Smooth muscle cell (in vitro differentiated cells): Measurements from ENCODE around the gene INSC. TPM values are rescaled to one million over a fixed set of nuclear protein-coding genes. Genes with fewer than 3 reads are reported as not detected.

Experiments
- DNase-seq: peaks from one replicate; lab custom pipeline; 2025; ENCODE audit not compliant: unreplicated experiment; lab: John Stamatoyannopoulos, UW
- H2AFZ ChIP-seq: fragments of 200-600 bp; sonication (generic); 2 replicates; pipeline ENCODE4 v1.6.0; 2016; ENCODE audit warnings: antibody characterized with exemption, low read depth, mild to moderate bottlenecking
- H3F3A ChIP-seq: fragments of 200-600 bp; sonication (generic); 2 replicates; pipeline ENCODE4 v1.6.0; 2017; ENCODE audit warnings: antibody characterized with exemption, low read depth
- H3K27ac ChIP-seq: fragments of 200-600 bp; sonication (generic); 2 replicates; pipeline ENCODE4 v1.5.1; 2016; ENCODE audit warnings: low read depth, mild to moderate bottlenecking
- H3K27me3 ChIP-seq: fragments of 200-600 bp; sonication (generic); 2 replicates; pipeline ENCODE4 v1.6.1; 2016; ENCODE audit warnings: low read depth, mild to moderate bottlenecking
- H3K36me3 ChIP-seq: fragments of 200-600 bp; sonication (generic); 2 replicates; pipeline ENCODE4 v1.5.1; 2016; ENCODE audit warnings: low read depth
- H3K4me1 ChIP-seq: fragments of 200-600 bp; sonication (generic); 2 replicates; pipeline ENCODE4 v1.5.1; 2016; ENCODE audit warnings: low read depth
- H3K4me2 ChIP-seq: fragments of 200-600 bp; sonication (generic); 2 replicates; pipeline ENCODE4 v1.6.0; 2016; ENCODE audit warnings: mild to moderate bottlenecking
- H3K4me3 ChIP-seq: fragments of 200-600 bp; sonication (generic); 2 replicates; pipeline ENCODE4 v1.5.1; 2016; ENCODE audit warnings: mild to moderate bottlenecking
- H3K79me2 ChIP-seq: fragments of 200-600 bp; sonication (generic); 2 replicates; pipeline ENCODE4 v1.6.0; 2016; ENCODE audit warnings: low read depth, mild to moderate bottlenecking
- H3K9ac ChIP-seq: fragments of 200-600 bp; sonication (generic); 2 replicates; pipeline ENCODE4 v1.6.0; 2016; ENCODE audit warnings: low read depth
- H3K9me3 ChIP-seq: fragments of 200-600 bp; sonication (generic); replicated peaks from 2 replicates; pipeline ENCODE4 v1.5.1; 2016; ENCODE audit warnings: low read depth
- H4K20me1 ChIP-seq: fragments of 200-600 bp; sonication (generic); 2 replicates; pipeline ENCODE4 v1.6.0; 2016; ENCODE audit warnings: low read depth
- WGBS: methylation state at CpG from one replicate; pipeline ENCODE4 v1.1.7; 2016; ENCODE audit warnings: low lambda C conversion rate; 5-methylcytosine and 5-hydroxymethylcytosine counted together
- polyA plus RNA-seq: library from polyadenylated mRNA; unstranded; fragments of >200 nt; fragmentation: Nextera tagmentation; extraction: Ambion mirVana; gene quantifications from 2 replicates; pipeline ENCODE4 v1.2.1, GENCODE V29; 2016
- total RNA-seq: library from RNA; depleted of rRNA; stranded (reverse); fragments of >200 nt; gene quantifications from 2 replicates; pipeline ENCODE4 v1.2.3, GENCODE V29; 2014
- TF ChIP-seq, protein P1 (sequence below): fragments of 200-600 bp; sonication (generic); IDR thresholded peaks from 2 replicates; pipeline ENCODE4 v1.5.1; 2017; ENCODE audit warnings: borderline replicate concordance, mild to moderate bottlenecking, antibody characterized with exemption; ENCODE audit not compliant: insufficient read depth, poor library complexity, severe bottlenecking

INSC gene
- total and polyA plus RNA-seq, 2 experiments from 2014 or later: not detected

DNA sequence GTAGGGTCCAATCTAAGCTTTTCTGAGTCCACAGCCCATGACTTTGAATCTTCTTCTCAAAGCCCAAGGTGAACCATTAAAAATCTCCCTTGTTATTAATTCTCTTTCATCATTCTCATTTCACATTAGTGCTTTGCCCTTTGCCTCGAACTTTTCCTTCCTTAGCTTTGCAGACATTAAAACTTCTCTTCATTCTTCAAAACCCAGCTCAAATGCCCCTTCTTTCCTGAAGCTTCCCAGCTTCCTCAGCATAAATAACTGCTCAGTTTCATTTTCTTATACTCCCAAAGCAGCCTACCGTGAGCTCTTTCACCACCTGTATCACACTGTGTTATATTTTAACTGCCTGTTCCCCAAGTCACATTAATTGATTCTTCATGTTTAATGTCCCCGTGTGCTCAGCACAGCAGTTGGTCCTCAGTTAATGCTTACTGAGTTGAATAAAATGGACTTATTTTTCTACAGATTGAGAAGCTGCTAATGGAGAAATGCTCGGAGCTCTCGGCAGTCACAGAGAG, 62.0 kb downstream of the INSC start:
- 83% methylated on average over 5 of the region's 5 CpGs for WGBS
- H4K20me1 ChIP-seq: no peaks in the 10 kb centered on the region

DNA sequence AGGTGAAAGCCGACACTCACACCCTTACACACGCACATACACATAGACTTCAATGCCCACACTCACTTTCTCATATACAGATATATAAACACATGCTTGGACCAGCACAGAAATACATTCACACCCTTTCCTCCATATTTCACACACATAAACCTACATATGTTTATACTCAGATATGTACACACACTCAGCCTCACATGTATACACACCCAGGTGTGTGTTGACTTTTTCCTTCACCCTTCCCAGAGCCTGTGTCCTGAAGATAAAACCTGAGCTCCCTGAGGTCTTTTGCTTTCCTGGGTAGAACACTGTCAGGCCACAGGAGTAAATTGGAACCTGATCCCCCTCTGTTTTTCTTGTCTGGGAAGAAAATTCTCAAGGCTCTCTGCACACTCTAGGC, 62.8 kb downstream of the INSC start:
- no peak overlapping the region for H3K4me3 ChIP-seq

More for the DNA sequence above, 62.0 kb downstream of the INSC start:
- Histone ChIP-seq H3K27me3 (peaks cover 18% of the 10 kb centered on the region), H3K9me3 (no peaks in the 10 kb centered on the region), H3K4me1 (no peaks in the 10 kb centered on the region), H3F3A (no peaks in the 10 kb centered on the region), H3K27ac (no peak overlapping the region), H3K4me3 (no peak overlapping the region), H3K36me3 (no peaks in the 10 kb centered on the region), H3K4me2 (no peak overlapping the region), H3K9ac (no peak overlapping the region), H2AFZ (no peak overlapping the region), H3K79me2 (no peaks in the 10 kb centered on the region)
- DNase-seq: no peak
- TF ChIP-seq, protein P1, sequence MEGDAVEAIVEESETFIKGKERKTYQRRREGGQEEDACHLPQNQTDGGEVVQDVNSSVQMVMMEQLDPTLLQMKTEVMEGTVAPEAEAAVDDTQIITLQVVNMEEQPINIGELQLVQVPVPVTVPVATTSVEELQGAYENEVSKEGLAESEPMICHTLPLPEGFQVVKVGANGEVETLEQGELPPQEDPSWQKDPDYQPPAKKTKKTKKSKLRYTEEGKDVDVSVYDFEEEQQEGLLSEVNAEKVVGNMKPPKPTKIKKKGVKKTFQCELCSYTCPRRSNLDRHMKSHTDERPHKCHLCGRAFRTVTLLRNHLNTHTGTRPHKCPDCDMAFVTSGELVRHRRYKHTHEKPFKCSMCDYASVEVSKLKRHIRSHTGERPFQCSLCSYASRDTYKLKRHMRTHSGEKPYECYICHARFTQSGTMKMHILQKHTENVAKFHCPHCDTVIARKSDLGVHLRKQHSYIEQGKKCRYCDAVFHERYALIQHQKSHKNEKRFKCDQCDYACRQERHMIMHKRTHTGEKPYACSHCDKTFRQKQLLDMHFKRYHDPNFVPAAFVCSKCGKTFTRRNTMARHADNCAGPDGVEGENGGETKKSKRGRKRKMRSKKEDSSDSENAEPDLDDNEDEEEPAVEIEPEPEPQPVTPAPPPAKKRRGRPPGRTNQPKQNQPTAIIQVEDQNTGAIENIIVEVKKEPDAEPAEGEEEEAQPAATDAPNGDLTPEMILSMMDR: no peak

DNA sequence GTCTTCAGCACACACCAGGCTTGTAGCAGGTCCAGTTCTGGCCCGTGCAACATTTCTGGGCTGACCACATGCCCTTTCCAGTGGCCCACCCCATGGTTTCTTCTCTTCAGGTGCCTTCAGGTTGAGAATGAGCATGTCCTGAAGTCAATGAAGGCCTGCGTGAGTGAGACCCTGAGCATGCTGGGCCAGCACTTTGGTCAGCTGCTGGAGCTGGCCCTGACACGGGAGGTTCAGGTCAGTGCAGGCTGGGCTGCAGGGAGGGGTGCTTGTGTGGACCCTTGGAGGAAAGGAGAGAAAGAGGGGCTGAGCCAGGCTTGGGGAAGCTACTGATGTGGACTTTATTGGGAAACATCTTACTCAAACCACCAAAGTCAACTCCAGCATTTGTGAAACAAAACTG, 63.5 kb downstream of the INSC start:
- WGBS: 96% methylated on average over 3 of the region's 3 CpGs
- Histone ChIP-seq H3F3A (no peaks in the 10 kb centered on the region), H3K4me3 (no peak overlapping the region), H4K20me1 (no peaks in the 10 kb centered on the region), H3K9ac (no peak overlapping the region), H3K4me1 (no peaks in the 10 kb centered on the region), H3K27me3 (peaks cover 15% of the 10 kb centered on the region), H3K36me3 (no peaks in the 10 kb centered on the region), H2AFZ (no peak overlapping the region), H3K79me2 (no peaks in the 10 kb centered on the region), H3K4me2 (no peak overlapping the region), H3K27ac (no peak overlapping the region), H3K9me3 (no peaks in the 10 kb centered on the region)
- TF ChIP-seq, protein P1: no peak
- no peak for DNase-seq

More for the DNA sequence above, 62.8 kb downstream of the INSC start:
- Histone ChIP-seq H3K4me2 (no peak overlapping the region), H2AFZ (no peak overlapping the region), H3K36me3 (no peaks in the 10 kb centered on the region), H3K9ac (no peak overlapping the region), H3K9me3 (no peaks in the 10 kb centered on the region), H3F3A (no peaks in the 10 kb centered on the region), H4K20me1 (no peaks in the 10 kb centered on the region), H3K79me2 (no peaks in the 10 kb centered on the region), H3K27me3 (peaks cover 18% of the 10 kb centered on the region), H3K27ac (no peak overlapping the region), H3K4me1 (no peaks in the 10 kb centered on the region)
- no peak for DNase-seq
- WGBS: 100% methylated on average over 2 of the region's 2 CpGs
- TF ChIP-seq, protein P1: no peak

DNA sequence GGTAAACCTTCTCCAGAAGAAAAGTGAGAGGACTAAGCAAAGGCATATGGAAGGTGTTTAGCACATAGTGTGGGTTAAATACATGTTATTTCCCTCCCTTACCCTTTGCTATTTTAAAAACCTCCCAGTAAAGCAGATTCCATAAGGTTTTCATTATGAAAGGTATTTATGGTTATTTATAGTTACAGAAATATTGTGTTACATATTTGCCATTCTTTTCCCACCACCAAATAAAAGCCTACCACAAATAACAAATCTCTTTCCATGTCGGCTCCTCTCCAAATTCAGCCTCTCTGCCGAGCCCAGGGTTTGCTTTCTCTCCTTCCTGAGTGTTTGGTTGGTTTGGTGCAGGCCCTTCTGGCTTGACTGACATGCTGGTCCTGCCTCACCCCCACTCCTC, 64.4 kb downstream of the INSC start:
- Histone ChIP-seq H3K27ac (no peak overlapping the region), H2AFZ (no peak overlapping the region)
- TF ChIP-seq, protein P1: no peak

More for the DNA sequence above, 64.4 kb downstream of the INSC start:
- DNase-seq: no peak
- WGBS: 81% methylated on average over 2 of the region's 2 CpGs
- Histone ChIP-seq H3K4me3 (no peak overlapping the region), H3F3A (no peaks in the 10 kb centered on the region), H3K36me3 (no peaks in the 10 kb centered on the region), H3K4me2 (no peak overlapping the region), H3K27me3 (peaks cover 10% of the 10 kb centered on the region), H3K79me2 (no peaks in the 10 kb centered on the region), H3K9me3 (no peaks in the 10 kb centered on the region), H3K4me1 (no peaks in the 10 kb centered on the region), H3K9ac (no peak overlapping the region), H4K20me1 (no peaks in the 10 kb centered on the region)
